ENCODE results near the gene GABRG3. TPM values are rescaled to one million over a fixed set of nuclear protein-coding genes. Genes with fewer than 3 reads are reported as not detected.

Gene GABRG3
- total RNA-seq, 4 donors from 2014 or later: 0.97 to 3.9 (median 3.6) TPM; not detected in 1

GRCh38 chr15:27529399-27529798 is 558.4 kb downstream of the GABRG3 start:
- Histone ChIP-seq H3K4me3 (no peak overlapping the region), H3K36me3 (no peaks in the 10 kb centered on the region), H3K27me3 (no peaks in the 10 kb centered on the region), H3K9me3 (no peaks in the 10 kb centered on the region), H3K4me1 (no peaks in the 10 kb centered on the region), H3K27ac (no peak overlapping the region)
- DNase-seq (ENCODE audit: low spot score in 2 of 2): no peak
- WGBS: 65% methylated on average over 8 of the region's 8 CpGs
- no peak for TF ChIP-seq CTCF (IDR thresholded peaks at IDR 0.05)
- TF ChIP-seq EP300 (IDR thresholded peaks at IDR 0.05): no peak

GRCh38 chr15:27530994-27531393 is 560.0 kb downstream of the GABRG3 start:
- H3K9me3 ChIP-seq: no peaks in the 10 kb centered on the region
- no peak overlapping the region for H3K4me3 ChIP-seq
- no peak for TF ChIP-seq CTCF (IDR thresholded peaks at IDR 0.05)
- TF ChIP-seq POLR2AphosphoS5 (IDR thresholded peaks at IDR 0.05): no peak
- no peak for TF ChIP-seq EP300 (IDR thresholded peaks at IDR 0.05)
- no peak for TF ChIP-seq POLR2A (IDR thresholded peaks at IDR 0.05)
- H3K27me3 ChIP-seq: no peaks in the 10 kb centered on the region
- WGBS: 86% methylated on average over 8 of the region's 9 CpGs
- no peaks in the 10 kb centered on the region for H3K36me3 ChIP-seq
- H3K27ac ChIP-seq: no peak overlapping the region
- DNase-seq (ENCODE audit: low spot score in 2 of 2): no peak
- H3K4me1 ChIP-seq: peaks cover 5% of the 10 kb centered on the region

GRCh38 chr15:27532358-27532757 is 561.4 kb downstream of the GABRG3 start:
- Histone ChIP-seq H3K4me3 (no peak overlapping the region), H3K9me3 (no peaks in the 10 kb centered on the region), H3K27ac (no peak overlapping the region), H3K36me3 (no peaks in the 10 kb centered on the region), H3K27me3 (no peaks in the 10 kb centered on the region), H3K4me1 (peaks cover 7% of the 10 kb centered on the region)
- TF ChIP-seq POLR2A (IDR thresholded peaks at IDR 0.05): no peak
- TF ChIP-seq EP300 (IDR thresholded peaks at IDR 0.05): no peak
- no peak for TF ChIP-seq POLR2AphosphoS5 (IDR thresholded peaks at IDR 0.05)
- no peak for TF ChIP-seq CTCF (IDR thresholded peaks at IDR 0.05)
- no peak for DNase-seq (ENCODE audit: low spot score in 2 of 2)
- 90% methylated on average over 3 of the region's 3 CpGs for WGBS

- WGBS: 64% methylated on average over 6 of the region's 6 CpGs
- Histone ChIP-seq H3K36me3 (no peaks in the 10 kb centered on the region), H3K4me1 (peaks cover 7% of the 10 kb centered on the region), H3K4me3 (no peak overlapping the region), H3K9me3 (no peaks in the 10 kb centered on the region), H3K27me3 (no peaks in the 10 kb centered on the region), H3K27ac (no peak overlapping the region)
- no peak for TF ChIP-seq EP300 (IDR thresholded peaks at IDR 0.05)
- no peak for TF ChIP-seq CTCF (IDR thresholded peaks at IDR 0.05)
- TF ChIP-seq POLR2AphosphoS5 (IDR thresholded peaks at IDR 0.05): no peak
- no peak for TF ChIP-seq POLR2A (IDR thresholded peaks at IDR 0.05)
- no peak for DNase-seq (ENCODE audit: low spot score in 2 of 2)
These were observed 564.6 kb downstream of the GABRG3 start for GRCh38 chr15:27535445-27536129.

GRCh38 chr15:27538325-27538724 is 567.3 kb downstream of the GABRG3 start:
- H3K36me3 ChIP-seq: no peaks in the 10 kb centered on the region
- H3K4me1 ChIP-seq: peaks cover 7% of the 10 kb centered on the region
- H3K27ac ChIP-seq: no peak overlapping the region
- no peak for TF ChIP-seq POLR2A (IDR thresholded peaks at IDR 0.05)
- no peak for TF ChIP-seq POLR2AphosphoS5 (IDR thresholded peaks at IDR 0.05)
- TF ChIP-seq CTCF (IDR thresholded peaks at IDR 0.05): no peak
- no peak for TF ChIP-seq EP300 (IDR thresholded peaks at IDR 0.05)
- H3K4me3 ChIP-seq: no peak overlapping the region
- no peaks in the 10 kb centered on the region for H3K27me3 ChIP-seq
- WGBS: 90% methylated on average over 3 of the region's 3 CpGs
- DNase-seq (ENCODE audit: low spot score in 2 of 2): no peak
- H3K9me3 ChIP-seq: no peaks in the 10 kb centered on the region
